HG03108 (cell line): ENCODE measurements around the gene ARL8B.

Source experiments
- ATAC-seq: cut with Tn5 transposase; IDR thresholded peaks from one replicate; pipeline ENCODE4 v1.9.1; 2021; ENCODE audit warnings: moderate library complexity; ENCODE audit not compliant: unreplicated experiment

Gene ARL8B

GRCh38 chr3:5205165-5205941 is 83.3 kb downstream of the ARL8B start:
- ATAC-seq = peak; percentile 97

GRCh38 chr3:5210926-5211325 is 88.8 kb downstream of the ARL8B start:
- no peak for ATAC-seq

- ATAC-seq = no peak
Observed at GRCh38 chr3:5212628-5213573, 90.8 kb downstream of the ARL8B start.

GRCh38 chr3:5213574-5213966 is 91.5 kb downstream of the ARL8B start:
- no peak for ATAC-seq

- no peak for ATAC-seq
Observed at GRCh38 chr3:5214352-5214751, 92.3 kb downstream of the ARL8B start.

- ATAC-seq = no peak
Observed at GRCh38 chr3:5217824-5218595, 95.9 kb downstream of the ARL8B start.

- ATAC-seq = no peak
Observed at GRCh38 chr3:5218815-5219214, 96.7 kb downstream of the ARL8B start.

GRCh38 chr3:5219216-5219615 is 97.1 kb downstream of the ARL8B start:
- ATAC-seq = no peak

- no peak for ATAC-seq
Observed at GRCh38 chr3:5220193-5220592, 98.1 kb downstream of the ARL8B start.

- ATAC-seq = no peak
Observed at GRCh38 chr3:5220667-5221431, 98.8 kb downstream of the ARL8B start.

GRCh38 chr3:5221701-5222100 is 99.6 kb downstream of the ARL8B start:
- no peak for ATAC-seq

- no peak for ATAC-seq
Observed at GRCh38 chr3:5222283-5223005, 100.4 kb downstream of the ARL8B start.

- no peak for ATAC-seq
Observed at GRCh38 chr3:5226783-5227182, 104.7 kb downstream of the ARL8B start.

- no peak for ATAC-seq
Observed at GRCh38 chr3:5227812-5228211, 105.7 kb downstream of the ARL8B start.

GRCh38 chr3:5229414-5229813 is 107.3 kb downstream of the ARL8B start:
- no peak for ATAC-seq
